ENCODE measurements around the gene CHTOP.
A peak's percentile ranks its signal among the peaks of the same experiment; 100 is the strongest.
"Not testable (repeated sequence)": the region's sequence is repeated elsewhere in the genome, so short reads cannot be mapped to it uniquely, and the experiment has no call there.

The CHTOP gene

GRCh38 chr1:153633754-153634665 is at the start of gene CHTOP:
Gene CHTOP, plus strand, starts transcription at chr1:153634066. Its CDS starts 2,523 bp downstream, at chr1:153636589.
- peak; percentile 96 for DNase-seq (ENCODE audit: low spot score)

- DNase-seq (ENCODE audit: low spot score) = no peak
Observed at GRCh38 chr1:153585006-153585405, 48.9 kb upstream of the CHTOP start.

- DNase-seq (ENCODE audit: low spot score) = no peak
Observed at GRCh38 chr1:153586347-153586746, 47.5 kb upstream of the CHTOP start.

- DNase-seq (ENCODE audit: low spot score) = no peak
Observed at GRCh38 chr1:153587314-153587713, 46.6 kb upstream of the CHTOP start.

GRCh38 chr1:153588033-153588432 is 45.8 kb upstream of the CHTOP start:
- not testable (repeated sequence) for DNase-seq (ENCODE audit: low spot score)

- DNase-seq (ENCODE audit: low spot score) = no peak
Observed at GRCh38 chr1:153588482-153588881, 45.4 kb upstream of the CHTOP start.

GRCh38 chr1:153592748-153593147 is 41.1 kb upstream of the CHTOP start:
- no peak for DNase-seq (ENCODE audit: low spot score)

- no peak for DNase-seq (ENCODE audit: low spot score)
Observed at GRCh38 chr1:153597206-153597605, 36.7 kb upstream of the CHTOP start.

- DNase-seq (ENCODE audit: low spot score) = no peak
Observed at GRCh38 chr1:153598309-153599172, 35.3 kb upstream of the CHTOP start.

- no peak for DNase-seq (ENCODE audit: low spot score)
Observed at GRCh38 chr1:153599847-153600246, 34.0 kb upstream of the CHTOP start.

GRCh38 chr1:153602749-153603148 is 31.1 kb upstream of the CHTOP start:
- DNase-seq (ENCODE audit: low spot score) = no peak

GRCh38 chr1:153606194-153606593 is 27.7 kb upstream of the CHTOP start:
- no peak for DNase-seq (ENCODE audit: low spot score)

GRCh38 chr1:153607381-153607780 is 26.5 kb upstream of the CHTOP start:
- no peak for DNase-seq (ENCODE audit: low spot score)

- no peak for DNase-seq (ENCODE audit: low spot score)
Observed at GRCh38 chr1:153608089-153608682, 25.7 kb upstream of the CHTOP start.

- DNase-seq (ENCODE audit: low spot score) = no peak
Observed at GRCh38 chr1:153608742-153609584, 24.9 kb upstream of the CHTOP start.

- no peak for DNase-seq (ENCODE audit: low spot score)
Observed at GRCh38 chr1:153609585-153609907, 24.3 kb upstream of the CHTOP start.

- no peak for DNase-seq (ENCODE audit: low spot score)
Observed at GRCh38 chr1:153610334-153610733, 23.5 kb upstream of the CHTOP start.

GRCh38 chr1:153610811-153611301 is 23.0 kb upstream of the CHTOP start:
- DNase-seq (ENCODE audit: low spot score) = no peak

GRCh38 chr1:153611356-153611755 is 22.5 kb upstream of the CHTOP start:
- DNase-seq (ENCODE audit: low spot score) = no peak

GRCh38 chr1:153612111-153612754 is 21.6 kb upstream of the CHTOP start:
- DNase-seq (ENCODE audit: low spot score) = no peak

- DNase-seq (ENCODE audit: low spot score) = no peak
Observed at GRCh38 chr1:153612755-153613331, 21.0 kb upstream of the CHTOP start, which contains the start of gene S100A16. Gene S100A16, minus strand, starts transcription at chr1:153613137. Its CDS starts 4,986 bp downstream, at chr1:153608151.

Measured in left forelimb (tissue), 1 donor.